ENCODE data around the gene RNF157. TPM values are rescaled to one million over a fixed set of nuclear protein-coding genes. Genes with fewer than 3 reads are reported as not detected.

The RNF157 gene
- total and polyA plus RNA-seq, 9 of the 15 experiments (the other 6 are each of a cell fraction or from before 2014, with no cell fraction given) = 8.1 to 31.7 (median 20.8) TPM

DNA sequence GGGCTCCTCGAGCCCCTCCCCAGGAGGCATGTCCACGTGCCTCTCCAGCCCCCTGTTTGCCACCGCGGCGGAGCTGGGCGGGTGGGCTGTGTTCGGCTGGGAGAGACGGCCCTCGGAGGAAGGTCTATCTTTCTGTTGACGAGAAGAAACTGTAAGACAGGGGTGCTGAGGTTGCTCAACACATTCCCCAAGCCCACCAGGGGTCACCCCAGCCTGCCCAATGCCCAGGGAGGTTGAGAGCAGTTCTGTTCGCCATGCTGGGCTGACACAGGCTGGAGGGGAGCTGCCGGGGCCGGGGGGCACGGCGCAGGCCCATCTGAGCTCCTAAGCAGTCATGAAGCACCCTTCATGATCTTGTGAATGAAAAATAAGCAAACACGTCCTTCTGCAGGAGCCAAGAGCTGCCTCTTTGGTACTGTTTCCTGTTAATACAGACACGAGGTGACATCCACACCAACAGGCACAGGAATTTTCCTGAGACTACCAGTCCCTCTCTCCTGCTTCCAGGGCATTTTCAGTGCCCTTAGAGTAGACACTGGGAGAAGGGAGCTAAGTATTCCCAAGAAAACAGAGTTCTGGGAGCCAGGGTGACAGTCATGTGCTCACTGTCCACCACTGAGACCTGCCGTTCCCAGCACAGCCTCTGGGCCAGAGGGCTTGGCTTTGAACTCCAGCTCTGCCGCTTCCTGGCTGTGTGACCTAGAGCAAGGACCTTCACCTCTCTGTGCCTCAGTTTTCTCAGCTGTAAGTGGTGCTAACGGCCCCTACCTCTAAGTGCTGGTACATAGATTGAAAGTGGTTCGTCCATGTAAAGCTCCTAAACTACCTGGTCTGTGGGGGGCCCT, 34.0 kb upstream of the RNF157 start (continued):
- TF ChIP-seq, protein P1, sequence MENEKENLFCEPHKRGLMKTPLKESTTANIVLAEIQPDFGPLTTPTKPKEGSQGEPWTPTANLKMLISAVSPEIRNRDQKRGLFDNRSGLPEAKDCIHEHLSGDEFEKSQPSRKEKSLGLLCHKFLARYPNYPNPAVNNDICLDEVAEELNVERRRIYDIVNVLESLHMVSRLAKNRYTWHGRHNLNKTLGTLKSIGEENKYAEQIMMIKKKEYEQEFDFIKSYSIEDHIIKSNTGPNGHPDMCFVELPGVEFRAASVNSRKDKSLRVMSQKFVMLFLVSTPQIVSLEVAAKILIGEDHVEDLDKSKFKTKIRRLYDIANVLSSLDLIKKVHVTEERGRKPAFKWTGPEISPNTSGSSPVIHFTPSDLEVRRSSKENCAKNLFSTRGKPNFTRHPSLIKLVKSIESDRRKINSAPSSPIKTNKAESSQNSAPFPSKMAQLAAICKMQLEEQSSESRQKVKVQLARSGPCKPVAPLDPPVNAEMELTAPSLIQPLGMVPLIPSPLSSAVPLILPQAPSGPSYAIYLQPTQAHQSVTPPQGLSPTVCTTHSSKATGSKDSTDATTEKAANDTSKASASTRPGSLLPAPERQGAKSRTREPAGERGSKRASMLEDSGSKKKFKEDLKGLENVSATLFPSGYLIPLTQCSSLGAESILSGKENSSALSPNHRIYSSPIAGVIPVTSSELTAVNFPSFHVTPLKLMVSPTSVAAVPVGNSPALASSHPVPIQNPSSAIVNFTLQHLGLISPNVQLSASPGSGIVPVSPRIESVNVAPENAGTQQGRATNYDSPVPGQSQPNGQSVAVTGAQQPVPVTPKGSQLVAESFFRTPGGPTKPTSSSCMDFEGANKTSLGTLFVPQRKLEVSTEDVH (IDR thresholded peaks at IDR 0.05; ENCODE audit: low read depth, partially characterized antibody) = no peak
- TF ChIP-seq, protein P2, sequence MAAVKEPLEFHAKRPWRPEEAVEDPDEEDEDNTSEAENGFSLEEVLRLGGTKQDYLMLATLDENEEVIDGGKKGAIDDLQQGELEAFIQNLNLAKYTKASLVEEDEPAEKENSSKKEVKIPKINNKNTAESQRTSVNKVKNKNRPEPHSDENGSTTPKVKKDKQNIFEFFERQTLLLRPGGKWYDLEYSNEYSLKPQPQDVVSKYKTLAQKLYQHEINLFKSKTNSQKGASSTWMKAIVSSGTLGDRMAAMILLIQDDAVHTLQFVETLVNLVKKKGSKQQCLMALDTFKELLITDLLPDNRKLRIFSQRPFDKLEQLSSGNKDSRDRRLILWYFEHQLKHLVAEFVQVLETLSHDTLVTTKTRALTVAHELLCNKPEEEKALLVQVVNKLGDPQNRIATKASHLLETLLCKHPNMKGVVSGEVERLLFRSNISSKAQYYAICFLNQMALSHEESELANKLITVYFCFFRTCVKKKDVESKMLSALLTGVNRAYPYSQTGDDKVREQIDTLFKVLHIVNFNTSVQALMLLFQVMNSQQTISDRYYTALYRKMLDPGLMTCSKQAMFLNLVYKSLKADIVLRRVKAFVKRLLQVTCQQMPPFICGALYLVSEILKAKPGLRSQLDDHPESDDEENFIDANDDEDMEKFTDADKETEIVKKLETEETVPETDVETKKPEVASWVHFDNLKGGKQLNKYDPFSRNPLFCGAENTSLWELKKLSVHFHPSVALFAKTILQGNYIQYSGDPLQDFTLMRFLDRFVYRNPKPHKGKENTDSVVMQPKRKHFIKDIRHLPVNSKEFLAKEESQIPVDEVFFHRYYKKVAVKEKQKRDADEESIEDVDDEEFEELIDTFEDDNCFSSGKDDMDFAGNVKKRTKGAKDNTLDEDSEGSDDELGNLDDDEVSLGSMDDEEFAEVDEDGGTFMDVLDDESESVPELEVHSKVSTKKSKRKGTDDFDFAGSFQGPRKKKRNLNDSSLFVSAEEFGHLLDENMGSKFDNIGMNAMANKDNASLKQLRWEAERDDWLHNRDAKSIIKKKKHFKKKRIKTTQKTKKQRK (IDR thresholded peaks at IDR 0.05; ENCODE audit: borderline replicate concordance, low read depth, low read length) = no peak
- no peak for TF ChIP-seq TAF1 (IDR thresholded peaks at IDR 0.05; ENCODE audit: control insufficient read depth, extremely low read depth, insufficient read depth, low read length, severe bottlenecking)
- TF ChIP-seq ZNF212 (CRISPR knock-in tag; IDR thresholded peaks at IDR 0.05) = no peak
- TF ChIP-seq ZNF347 (CRISPR knock-in tag; IDR thresholded peaks at IDR 0.05; ENCODE audit: low read depth) = no peak
- TF ChIP-seq ZFP36 (IDR thresholded peaks at IDR 0.05; ENCODE audit: low read depth, low read length, partially characterized antibody) = peak; percentile 88
- TF ChIP-seq RBM22 (IDR thresholded peaks at IDR 0.05; ENCODE audit: low read depth, low read length, poor library complexity, severe bottlenecking) = peak; percentile 36
- TF ChIP-seq KDM1A (IDR thresholded peaks at IDR 0.05) = peak in 1 of 2 experiments; percentile 43; a peak in 2 of 4 replicates
- no peak for TF ChIP-seq DACH1 (IDR thresholded peaks at IDR 0.05; ENCODE audit: partially characterized antibody)
- TF ChIP-seq CBFB (CRISPR knock-in tag; IDR thresholded peaks at IDR 0.05) = no peak
- TF ChIP-seq POLR3G (IDR thresholded peaks at IDR 0.05; ENCODE audit: extremely low read depth, insufficient read length, insufficient replicate concordance) = no peak
- TF ChIP-seq, protein P3, sequence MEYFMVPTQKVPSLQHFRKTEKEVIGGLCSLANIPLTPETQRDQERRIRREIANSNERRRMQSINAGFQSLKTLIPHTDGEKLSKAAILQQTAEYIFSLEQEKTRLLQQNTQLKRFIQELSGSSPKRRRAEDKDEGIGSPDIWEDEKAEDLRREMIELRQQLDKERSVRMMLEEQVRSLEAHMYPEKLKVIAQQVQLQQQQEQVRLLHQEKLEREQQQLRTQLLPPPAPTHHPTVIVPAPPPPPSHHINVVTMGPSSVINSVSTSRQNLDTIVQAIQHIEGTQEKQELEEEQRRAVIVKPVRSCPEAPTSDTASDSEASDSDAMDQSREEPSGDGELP (CRISPR knock-in tag; IDR thresholded peaks at IDR 0.05; ENCODE audit: borderline replicate concordance) = peak; percentile 29; the same call in 1 of the 2 replicates
- TF ChIP-seq, protein P4, sequence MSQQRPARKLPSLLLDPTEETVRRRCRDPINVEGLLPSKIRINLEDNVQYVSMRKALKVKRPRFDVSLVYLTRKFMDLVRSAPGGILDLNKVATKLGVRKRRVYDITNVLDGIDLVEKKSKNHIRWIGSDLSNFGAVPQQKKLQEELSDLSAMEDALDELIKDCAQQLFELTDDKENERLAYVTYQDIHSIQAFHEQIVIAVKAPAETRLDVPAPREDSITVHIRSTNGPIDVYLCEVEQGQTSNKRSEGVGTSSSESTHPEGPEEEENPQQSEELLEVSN (IDR thresholded peaks at IDR 0.05; ENCODE audit: borderline replicate concordance in 1 of 2, extremely low read depth in 1 of 2, insufficient read depth in 1 of 2, insufficient read length in 1 of 2, low read depth in 1 of 2, low read length in 1 of 2, poor library complexity in 1 of 2, severe bottlenecking in 1 of 2) = no peak
- no peak for TF ChIP-seq TARDBP (IDR thresholded peaks at IDR 0.05)
- TF ChIP-seq PYGO2 (tag; IDR thresholded peaks at IDR 0.05) = no peak
- TF ChIP-seq MCM5 (IDR thresholded peaks at IDR 0.05; ENCODE audit: low read depth) = no peak
- TF ChIP-seq CBX3 (IDR thresholded peaks at IDR 0.05; ENCODE audit: borderline replicate concordance in 1 of 2, low read length in 2 of 2) = peak in 1 of 2 experiments; percentile 10; a peak in 1 of 3 replicates
- no peak for TF ChIP-seq CBFA2T3 (IDR thresholded peaks at IDR 0.05)
